ENCODE data around the gene EMID1. TPM values are rescaled to one million over a fixed set of nuclear protein-coding genes. Genes with fewer than 3 reads are reported as not detected.

The EMID1 gene
- 1 to 10 TPM; 2.8 to 4.8 (median 3.6) TPM for total RNA-seq

DNA sequence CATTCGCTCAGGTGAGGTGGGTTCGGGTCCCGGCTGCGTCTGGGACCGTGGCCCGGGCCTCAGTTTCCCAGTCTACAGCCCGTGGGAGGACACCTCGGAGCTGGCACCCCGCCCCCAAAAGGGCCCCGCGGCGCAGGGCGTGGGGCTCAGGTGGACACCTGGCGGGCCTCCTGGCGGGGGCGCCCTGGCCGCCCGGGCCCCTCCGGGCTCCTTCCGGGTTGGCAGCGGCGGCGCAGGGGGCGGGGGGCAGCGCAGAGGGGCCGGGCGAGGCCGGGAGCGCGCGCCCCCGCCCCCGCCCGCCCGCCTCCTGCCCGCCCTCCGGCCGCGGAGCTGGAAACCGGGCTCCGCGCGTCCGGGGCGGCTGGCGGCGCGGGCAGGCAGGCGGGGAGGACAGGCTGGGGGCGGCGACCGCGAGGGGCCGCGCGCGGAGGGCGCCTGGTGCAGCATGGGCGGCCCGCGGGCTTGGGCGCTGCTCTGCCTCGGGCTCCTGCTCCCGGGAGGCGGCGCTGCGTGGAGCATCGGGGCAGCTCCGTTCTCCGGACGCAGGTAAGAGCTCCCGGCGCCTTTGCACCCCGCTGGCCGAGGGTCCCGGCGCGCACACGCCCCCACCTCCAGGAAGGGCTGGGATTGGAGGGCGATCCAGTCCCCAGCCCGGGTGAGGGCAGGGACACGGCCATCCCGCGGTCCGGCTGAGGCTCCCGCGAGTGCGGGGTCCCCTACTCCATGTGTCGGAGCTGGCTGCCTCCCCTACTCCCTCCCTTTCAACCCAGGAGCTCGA lies at the start of gene EMID1:
Gene EMID1, plus strand, starts transcription at position 303 of the 778 bp plus-strand sequence. Its CDS starts 143 bp downstream, at position 446.
- peak within 1 kb of the TSS; percentile 31 for H3K4me3 ChIP-seq (ENCODE audit: low read depth, poor library complexity, severe bottlenecking)
- DNase-seq (ENCODE audit: low spot score in 2 of 2) = no peak
- 3 to 10% methylated on average over 13 to 24 of the region's 90 CpGs for WGBS, 2 donors
- intact Hi-C loops (cut with DNase I; ENCODE audit: low total_unique reads) = no loop called here
- no peak for TF ChIP-seq POLR2A (IDR thresholded peaks at IDR 0.05)
- TF ChIP-seq, protein P1, sequence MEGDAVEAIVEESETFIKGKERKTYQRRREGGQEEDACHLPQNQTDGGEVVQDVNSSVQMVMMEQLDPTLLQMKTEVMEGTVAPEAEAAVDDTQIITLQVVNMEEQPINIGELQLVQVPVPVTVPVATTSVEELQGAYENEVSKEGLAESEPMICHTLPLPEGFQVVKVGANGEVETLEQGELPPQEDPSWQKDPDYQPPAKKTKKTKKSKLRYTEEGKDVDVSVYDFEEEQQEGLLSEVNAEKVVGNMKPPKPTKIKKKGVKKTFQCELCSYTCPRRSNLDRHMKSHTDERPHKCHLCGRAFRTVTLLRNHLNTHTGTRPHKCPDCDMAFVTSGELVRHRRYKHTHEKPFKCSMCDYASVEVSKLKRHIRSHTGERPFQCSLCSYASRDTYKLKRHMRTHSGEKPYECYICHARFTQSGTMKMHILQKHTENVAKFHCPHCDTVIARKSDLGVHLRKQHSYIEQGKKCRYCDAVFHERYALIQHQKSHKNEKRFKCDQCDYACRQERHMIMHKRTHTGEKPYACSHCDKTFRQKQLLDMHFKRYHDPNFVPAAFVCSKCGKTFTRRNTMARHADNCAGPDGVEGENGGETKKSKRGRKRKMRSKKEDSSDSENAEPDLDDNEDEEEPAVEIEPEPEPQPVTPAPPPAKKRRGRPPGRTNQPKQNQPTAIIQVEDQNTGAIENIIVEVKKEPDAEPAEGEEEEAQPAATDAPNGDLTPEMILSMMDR (IDR thresholded peaks at IDR 0.05) = no peak

DNA sequence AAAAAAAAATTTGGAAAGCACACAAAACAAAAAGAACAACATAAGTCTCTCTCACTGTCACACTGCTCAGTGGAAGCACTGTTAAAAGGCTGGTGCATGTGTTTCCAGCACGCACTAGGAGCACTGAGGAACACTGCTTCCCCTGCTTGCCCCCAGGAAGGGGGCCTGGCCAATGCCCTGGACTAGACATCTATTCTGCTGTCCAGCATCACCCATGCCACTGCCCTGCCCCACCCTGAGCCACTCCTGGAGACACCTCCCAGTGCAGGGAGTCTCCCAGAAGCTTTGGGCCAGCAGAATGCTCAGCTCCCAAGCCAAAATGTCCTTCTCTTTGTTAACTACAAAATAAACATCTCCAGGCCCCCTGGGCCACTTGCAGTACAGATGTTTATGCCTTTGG lies 49.7 kb upstream of the EMID1 start:
- 81 to 85% methylated on average over 1 of the region's 1 CpG for WGBS, 2 donors
- no peak overlapping the region for H3K4me3 ChIP-seq (ENCODE audit: low read depth, poor library complexity, severe bottlenecking)
- peak in 1 of 2 donors; percentile 53 for DNase-seq (ENCODE audit: low spot score in 2 of 2)
- intact Hi-C loops (cut with DNase I; ENCODE audit: low total_unique reads) = loop anchor here (10.0 kb wide), 1 partner anchor 311 kb away; no protein-coding TSS in a partner anchor
- TF ChIP-seq, protein P1 (IDR thresholded peaks at IDR 0.05) = no peak
- no peak for TF ChIP-seq POLR2A (IDR thresholded peaks at IDR 0.05)

DNA sequence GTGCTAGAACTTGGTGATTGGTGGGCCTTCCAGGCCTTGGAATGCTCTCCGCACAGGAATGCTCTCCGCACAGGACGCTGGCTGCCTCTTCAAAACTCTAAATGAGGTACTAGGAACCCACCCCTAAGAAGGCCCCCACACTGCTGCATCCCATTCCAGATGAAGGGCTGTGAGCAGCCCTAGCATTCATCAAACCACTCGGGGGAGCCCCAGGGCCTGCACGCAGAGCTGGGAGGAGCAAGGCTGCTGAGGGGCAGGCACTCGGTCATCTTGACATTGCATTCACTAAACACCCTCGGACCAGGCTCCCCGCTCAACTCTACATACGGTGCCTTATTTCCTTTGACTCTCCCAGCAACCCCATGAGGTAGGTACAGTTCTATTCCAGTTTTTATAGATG lies 49.2 kb upstream of the EMID1 start:
- intact Hi-C loops (cut with DNase I; ENCODE audit: low total_unique reads) = loop anchor here (10.0 kb wide), 1 partner anchor 312 kb away; no protein-coding TSS in a partner anchor
- WGBS, 2 donors = 74 to 77% methylated on average over 7 to 9 of the region's 9 CpGs
- no peak for DNase-seq (ENCODE audit: low spot score in 2 of 2)
- TF ChIP-seq, protein P1 (IDR thresholded peaks at IDR 0.05) = no peak
- no peak for TF ChIP-seq POLR2A (IDR thresholded peaks at IDR 0.05)
- no peak overlapping the region for H3K4me3 ChIP-seq (ENCODE audit: low read depth, poor library complexity, severe bottlenecking)

DNA sequence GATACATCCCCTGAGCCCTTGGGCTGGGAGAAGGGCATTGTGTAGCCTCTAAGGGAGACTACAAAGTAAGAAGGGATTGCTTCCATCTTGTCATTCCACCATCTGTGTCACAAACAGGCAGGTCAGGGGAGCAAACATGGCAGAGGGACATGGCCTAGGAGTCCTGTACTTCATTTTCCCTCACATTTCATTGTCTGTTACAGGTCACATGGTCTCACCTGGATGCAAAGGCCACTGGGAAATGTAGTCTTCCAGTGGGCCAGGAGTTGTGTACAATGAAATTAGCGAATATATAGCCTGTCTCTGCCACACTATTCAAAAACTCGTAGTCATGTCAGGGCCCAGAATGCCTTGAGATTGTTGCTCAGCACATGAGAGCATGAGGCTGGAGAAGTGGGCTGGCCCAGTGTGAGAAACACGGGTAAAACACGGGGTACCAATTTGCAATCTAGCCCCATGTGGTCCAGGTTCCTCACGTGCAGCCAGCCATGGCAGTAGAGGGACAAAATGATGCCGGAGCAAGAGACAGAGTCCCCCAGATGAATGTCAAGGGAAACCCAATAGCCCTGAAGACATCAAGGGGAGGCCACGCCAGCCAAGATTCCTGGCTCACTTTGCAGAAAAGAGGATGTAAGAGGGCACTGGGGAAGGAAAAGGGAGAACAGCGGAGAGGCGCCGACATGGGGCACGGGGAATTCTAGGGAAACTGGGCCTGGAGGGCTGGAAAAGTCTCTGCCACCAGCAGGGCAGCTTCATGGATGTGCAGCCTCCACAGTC lies 47.7 kb upstream of the EMID1 start:
- no peak for TF ChIP-seq POLR2A (IDR thresholded peaks at IDR 0.05)
- TF ChIP-seq, protein P1 (IDR thresholded peaks at IDR 0.05) = no peak
- WGBS, 2 donors = 90 to 93% methylated on average over 11 of the region's 11 CpGs
- no peak for DNase-seq (ENCODE audit: low spot score in 2 of 2)
- intact Hi-C loops (cut with DNase I; ENCODE audit: low total_unique reads) = loop anchor here (10.0 kb wide), 1 partner anchor 313 kb away; no protein-coding TSS in a partner anchor
- no peak overlapping the region for H3K4me3 ChIP-seq (ENCODE audit: low read depth, poor library complexity, severe bottlenecking)

DNA sequence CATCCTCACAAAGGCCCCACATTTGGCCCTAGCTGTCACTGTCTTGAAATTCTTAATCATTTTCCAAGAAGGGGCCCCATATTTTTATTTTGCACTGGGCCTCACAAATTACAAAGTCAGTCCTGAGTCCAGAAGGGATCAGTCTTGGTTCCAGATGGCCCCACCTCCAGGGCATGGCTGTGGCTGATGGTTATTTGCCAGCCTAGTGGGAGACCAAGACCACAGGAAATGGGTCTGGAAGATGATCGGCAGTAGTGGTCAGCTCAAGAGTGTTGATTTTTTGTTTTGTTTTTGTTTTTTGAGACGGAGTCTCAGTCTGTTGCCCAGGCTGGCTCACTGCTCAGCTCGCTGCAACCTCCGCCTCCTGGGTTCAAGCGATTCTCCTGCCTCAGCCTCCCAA lies 47.1 kb upstream of the EMID1 start:
- H3K4me3 ChIP-seq (ENCODE audit: low read depth, poor library complexity, severe bottlenecking) = no peak overlapping the region
- DNase-seq (ENCODE audit: low spot score in 2 of 2) = no peak
- intact Hi-C loops (cut with DNase I; ENCODE audit: low total_unique reads) = loop anchor here (10.0 kb wide), 1 partner anchor 314 kb away; no protein-coding TSS in a partner anchor
- 81 to 89% methylated on average over 5 of the region's 5 CpGs for WGBS, 2 donors
- no peak for TF ChIP-seq POLR2A (IDR thresholded peaks at IDR 0.05)
- TF ChIP-seq, protein P1 (IDR thresholded peaks at IDR 0.05) = no peak
